Measurements from ENCODE around the gene ACTA2.

ACTA2 gene

GRCh38 chr10:88918191-88918905 lies 34.2 kb downstream of the ACTA2 start:
- peak; percentile 26 for DNase-seq

GRCh38 chr10:88916986-88917385 lies 35.6 kb downstream of the ACTA2 start:
- DNase-seq: no peak

- no peak for DNase-seq
Observed at GRCh38 chr10:88916231-88916630, 36.3 kb downstream of the ACTA2 start.

- no peak for DNase-seq
Observed at GRCh38 chr10:88915781-88916180, 36.8 kb downstream of the ACTA2 start.

DNA sequence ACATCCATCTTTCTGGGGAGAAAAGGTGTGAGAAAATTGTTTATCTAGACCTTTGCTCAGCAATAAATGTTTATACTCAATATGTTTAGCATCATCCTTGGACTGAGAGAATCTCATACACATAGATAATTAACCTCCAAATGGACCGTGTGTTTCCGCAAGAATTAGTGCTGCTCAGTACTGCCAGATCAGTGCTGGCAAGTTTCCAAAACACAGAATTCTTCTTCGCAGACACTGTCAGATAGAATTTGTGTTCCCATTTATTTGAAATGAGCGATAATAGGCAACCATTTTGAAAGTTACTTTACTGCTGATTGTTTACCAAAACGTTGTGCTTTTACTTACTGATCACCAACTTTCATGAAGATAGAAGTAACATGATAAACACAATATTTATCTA lies 38.8 kb downstream of the ACTA2 start:
- no peak for DNase-seq

- DNase-seq: no peak
Observed at GRCh38 chr10:88913127-88913526, 39.4 kb downstream of the ACTA2 start.

GRCh38 chr10:88911851-88912250 lies 40.7 kb downstream of the ACTA2 start:
- no peak for DNase-seq

- no peak for DNase-seq
Observed at GRCh38 chr10:88911116-88911515, 41.5 kb downstream of the ACTA2 start.

- DNase-seq: no peak
Observed at GRCh38 chr10:88908194-88908593, 44.4 kb downstream of the ACTA2 start.

DNA sequence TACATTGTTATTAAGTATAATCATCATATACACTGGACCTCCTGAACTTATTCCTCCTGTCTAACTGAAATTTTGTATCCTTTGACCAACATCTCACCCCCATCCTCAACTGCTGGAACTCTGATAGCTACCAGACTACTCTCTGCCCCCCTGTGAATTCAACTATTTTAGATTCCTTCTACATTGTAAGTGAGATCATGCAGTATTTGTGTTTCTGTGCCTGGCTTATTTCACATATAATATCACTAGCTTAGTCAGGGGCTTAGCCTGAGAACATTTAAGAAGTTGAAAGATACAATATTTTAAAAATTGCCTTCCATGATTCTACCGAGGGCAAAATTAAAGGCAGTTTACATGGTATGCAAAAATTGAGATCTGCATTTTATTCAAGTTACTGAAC lies 45.7 kb downstream of the ACTA2 start:
- DNase-seq: no peak

DNA sequence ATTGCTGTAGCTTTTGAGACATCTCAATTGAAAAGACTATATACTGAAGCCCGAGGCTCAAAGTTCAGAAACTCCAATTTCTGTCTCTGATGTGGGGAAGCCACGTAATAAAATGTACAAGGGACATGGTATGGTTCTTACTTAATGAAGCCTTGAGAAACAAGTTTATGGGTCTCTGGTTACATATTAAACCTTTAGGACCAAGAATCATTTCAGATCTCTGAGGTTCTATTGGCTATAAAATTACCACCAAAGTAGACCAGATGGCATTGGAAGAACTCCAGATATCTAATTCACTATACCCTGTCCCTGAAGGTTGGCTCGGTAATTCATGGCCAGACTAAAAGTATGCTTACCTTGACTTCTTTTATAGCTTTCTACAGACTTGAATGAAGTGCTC lies 48.9 kb downstream of the ACTA2 start:
- DNase-seq: no peak

DNA sequence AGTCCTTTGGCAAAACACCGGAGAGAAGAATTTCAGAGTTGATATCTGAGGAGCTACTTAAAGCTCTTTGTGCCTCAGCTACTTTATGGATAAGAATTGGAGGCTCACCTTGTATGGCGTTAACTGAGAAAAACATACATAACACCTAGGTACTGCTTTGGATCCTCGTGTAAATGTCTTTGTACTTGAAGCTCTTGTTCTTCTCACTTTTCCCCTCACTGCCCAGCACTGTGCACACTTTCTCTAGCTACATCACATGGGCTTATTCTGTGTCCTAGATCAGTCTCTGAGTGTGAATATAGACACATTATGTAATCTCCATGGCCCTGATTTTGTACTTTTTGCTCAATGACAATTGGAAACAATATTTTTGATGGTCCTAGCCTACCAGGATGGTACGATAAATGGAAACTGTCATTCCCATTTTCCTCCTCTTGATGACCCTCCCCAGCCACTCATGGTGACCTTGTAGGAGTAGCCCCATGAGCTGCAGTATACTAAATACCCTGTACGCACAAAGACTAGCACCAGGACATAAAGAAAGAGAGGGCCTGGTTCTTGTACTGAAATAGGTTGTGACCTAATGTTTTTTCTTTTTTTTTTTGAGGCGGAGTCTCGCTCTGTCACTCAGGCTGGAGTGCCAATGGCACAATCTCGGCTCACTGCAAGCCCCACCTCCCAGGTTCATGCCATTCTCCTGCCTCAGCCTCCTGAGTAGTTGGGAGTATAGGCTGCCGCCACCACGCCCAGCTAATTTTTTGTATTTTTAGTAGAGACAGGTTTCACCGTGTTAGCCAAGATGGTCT lies 50.4 kb downstream of the ACTA2 start:
- DNase-seq: no peak

DNA sequence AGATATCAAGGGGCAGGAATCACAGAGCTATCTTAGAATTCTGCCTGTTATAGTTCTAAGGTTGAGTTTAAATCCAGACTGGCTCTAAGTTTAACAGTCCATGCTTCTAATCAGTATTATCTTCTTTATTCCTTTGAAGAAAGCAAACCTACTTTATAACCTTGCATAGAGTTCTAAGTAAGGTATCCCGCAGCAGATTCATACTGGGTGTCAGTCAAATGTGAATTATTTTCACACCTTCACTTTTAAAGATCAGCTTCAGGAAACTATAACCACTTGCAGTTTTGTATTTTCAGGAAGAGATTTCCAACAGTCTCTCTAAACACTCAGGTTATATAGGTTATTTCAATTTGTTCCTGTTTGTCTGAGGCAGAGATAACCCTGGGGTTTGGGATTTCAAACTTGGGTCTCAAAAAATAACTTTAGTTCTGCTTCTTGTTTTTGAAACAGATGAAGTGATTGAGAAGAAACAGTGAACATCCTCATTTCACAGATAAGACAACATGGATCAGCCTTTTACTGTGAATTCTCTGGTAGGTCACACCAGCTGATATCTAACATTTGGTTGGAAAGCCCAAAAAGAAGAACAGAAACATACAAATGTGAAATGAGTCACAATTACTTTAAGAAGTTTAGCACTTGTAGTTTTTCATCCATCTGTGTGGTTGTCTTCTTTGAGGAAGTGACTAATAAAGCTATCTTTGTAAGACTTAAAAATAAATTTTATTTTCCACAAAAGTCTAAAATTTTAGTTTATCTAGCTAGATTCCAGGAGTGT lies 51.2 kb downstream of the ACTA2 start:
- peak; percentile 57 for DNase-seq

DNA sequence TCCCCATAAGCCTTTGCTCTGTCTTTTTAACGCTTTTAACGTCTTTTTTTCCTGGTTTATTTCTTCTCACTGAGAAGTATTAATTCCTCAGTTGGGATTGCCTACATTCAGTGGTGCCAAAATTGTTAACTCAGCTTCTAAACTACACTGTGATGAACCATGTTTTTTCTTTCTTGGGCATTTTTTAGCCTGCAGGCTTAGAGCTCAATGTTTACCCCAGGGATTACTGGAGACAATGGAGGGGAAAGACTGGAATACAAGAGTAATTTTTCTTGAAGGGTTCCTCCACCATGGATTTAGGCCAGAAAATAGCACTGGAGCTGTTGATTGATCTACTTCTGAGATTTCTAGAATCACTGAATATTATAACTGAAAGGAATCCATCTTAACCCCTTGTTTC lies 52.7 kb downstream of the ACTA2 start:
- DNase-seq: no peak

DNA sequence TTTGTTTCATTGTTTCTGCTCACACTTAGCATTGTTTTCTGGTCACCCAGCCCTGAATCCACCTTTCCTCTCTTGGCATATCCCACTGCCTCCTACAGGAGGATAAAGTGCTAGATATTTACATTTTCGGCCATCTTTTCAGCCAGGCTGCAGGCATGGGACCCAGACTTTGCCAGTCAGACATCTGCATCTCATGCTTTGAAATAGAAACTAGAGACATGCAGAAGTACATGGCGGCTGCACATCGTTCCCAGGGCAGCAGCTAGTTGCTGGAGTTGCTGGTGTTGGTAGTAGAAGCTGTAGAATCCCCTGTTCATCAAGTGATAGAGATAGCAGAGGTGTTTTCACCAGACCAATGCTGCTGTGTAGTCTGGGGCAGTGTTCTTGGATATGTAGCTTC lies 53.8 kb downstream of the ACTA2 start:
- DNase-seq: no peak

GRCh38 chr10:88896994-88897853 lies 55.3 kb downstream of the ACTA2 start:
- DNase-seq: no peak

DNA sequence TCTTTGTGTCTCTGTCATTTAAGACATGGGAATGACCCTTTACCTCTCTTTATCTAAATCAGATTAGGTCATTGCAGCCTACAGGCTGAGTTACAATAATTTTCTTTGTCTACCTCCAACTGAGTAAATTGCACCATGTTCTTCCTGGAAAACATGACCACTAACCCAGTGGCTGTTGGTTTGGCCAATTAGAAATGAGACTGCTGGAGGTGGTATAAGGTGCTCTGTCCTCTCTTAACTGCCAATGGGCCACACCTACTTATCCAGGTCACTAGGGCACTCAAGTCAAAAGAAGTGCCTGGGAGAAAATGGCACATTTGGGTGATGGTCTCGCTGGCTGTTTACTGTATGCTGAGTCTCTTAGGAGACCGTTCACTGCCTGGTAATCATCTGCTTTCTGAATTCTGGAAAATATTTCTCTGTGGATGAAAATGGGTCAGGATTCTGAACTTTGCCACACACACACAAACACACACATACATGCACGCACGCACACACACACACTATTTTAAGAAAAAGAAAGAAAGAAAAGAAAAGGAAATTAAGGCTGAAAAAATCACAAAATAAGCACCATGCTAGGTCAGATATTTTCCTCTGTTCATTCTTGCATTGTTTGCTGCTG lies 56.1 kb downstream of the ACTA2 start:
- no peak for DNase-seq

GRCh38 chr10:88895250-88895649 lies 57.3 kb downstream of the ACTA2 start:
- DNase-seq: no peak

DNA sequence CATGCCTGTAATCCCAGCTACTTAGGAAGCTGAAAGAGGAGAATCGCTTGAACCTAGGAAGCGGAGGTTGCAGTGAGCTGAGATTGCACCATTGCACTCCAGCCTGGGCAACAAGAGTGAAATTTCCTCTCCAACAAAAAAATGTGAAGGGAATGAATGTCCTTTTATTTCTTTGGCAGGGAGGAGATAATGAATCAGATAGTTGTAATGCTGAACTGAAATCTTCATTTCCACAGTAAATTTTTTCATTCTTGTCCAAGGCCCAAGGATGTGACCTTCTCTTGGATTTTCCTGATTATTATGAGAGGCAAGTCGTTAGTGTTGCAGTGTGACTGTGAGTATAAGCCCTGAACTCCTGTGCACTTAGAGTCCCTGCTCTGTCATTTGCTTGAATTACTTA lies 59.0 kb downstream of the ACTA2 start:
- peak; percentile 59 for DNase-seq

GRCh38 chr10:88892222-88892967 lies 60.2 kb downstream of the ACTA2 start:
- DNase-seq: peak; percentile 76

DNA sequence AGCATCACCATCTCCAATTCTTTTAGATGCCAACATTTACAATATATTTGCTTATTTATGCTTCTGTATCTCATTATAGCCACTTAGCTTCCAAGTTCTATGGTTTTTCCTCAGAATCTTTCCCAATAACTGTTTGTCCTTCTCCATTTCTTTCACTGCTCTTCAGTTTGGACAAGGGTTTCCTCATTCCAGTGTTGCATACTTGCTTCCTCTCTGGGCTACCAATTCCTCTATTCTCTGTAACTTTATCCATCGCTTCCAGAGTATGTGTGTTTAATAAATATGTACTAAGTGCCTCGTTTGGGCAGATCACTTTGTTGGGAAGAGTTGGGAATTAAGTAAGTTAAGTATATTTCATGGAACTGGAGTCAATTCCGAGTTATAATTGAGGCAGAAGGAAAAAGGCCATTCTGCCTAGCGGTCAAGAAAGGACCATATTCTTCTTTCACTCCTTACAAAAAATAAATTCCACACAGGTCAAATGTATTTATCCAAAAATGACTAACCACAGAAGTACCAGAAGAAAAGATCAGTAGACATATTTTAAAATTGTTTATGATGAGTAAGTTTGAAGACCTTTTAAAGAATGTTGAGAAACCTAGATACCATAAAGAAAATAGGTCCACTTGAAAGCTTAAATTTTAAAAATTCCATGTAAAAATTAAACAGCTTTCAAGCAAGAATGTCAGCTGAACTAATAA lies 61.7 kb downstream of the ACTA2 start:
- DNase-seq: peak; percentile 50

Measured in fibroblast of skin of right biceps (primary cell).